T-helper 1 cell treated with Interleukin-12 subunit alpha and Interleukin-12 subunit beta and Interleukin-4 antibody, amounts not matched to agents 30 ng/mL and 1 ng/mL, for 36 hours (primary cell): ENCODE results near the gene SLC18A2. TPM values are rescaled to one million over a fixed set of nuclear protein-coding genes. Genes with fewer than 3 reads are reported as not detected.

Experiments
- intact Hi-C: fragments of 100-400 bp; cut with micrococcal nuclease; formaldehyde crosslinking; loops from one replicate; pipeline ENCODE4 v1.15.1; 2024
- total RNA-seq: library from RNA; stranded (reverse); gene quantifications from 2 replicates; pipeline ENCODE4 v1.2.3, GENCODE V29; 2022

Gene SLC18A2
- total RNA-seq, 1 donor from 2014 or later = not detected

DNA sequence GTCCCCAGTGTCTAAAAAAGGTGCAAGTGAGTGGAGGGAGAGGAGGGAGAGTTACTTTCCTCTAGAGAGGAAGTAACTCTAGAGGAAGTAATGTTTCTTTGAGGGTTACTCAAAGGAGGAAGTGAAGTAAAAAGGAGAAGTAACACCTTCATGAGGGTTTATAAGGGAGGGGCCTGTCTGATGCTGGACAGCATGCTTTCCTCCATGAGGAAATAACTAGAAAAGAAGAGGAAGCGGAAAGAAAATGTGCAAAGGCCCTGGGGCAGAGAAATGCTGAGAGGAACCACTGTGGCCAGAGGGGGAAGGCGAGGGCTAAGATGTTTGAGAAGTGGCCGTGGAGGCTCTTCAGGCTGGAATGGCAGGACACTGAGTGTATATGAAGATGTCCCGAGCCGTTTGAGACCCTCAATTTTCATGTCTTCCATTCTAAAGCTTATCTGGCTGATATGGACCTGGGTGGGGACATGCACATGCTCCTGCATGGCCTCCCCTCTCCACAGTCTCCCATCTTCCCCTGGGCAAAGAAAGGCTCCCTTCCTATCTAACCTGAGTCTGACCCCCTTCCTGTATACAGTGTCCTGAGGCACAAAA, 3.4 kb upstream of the SLC18A2 start:
- intact Hi-C loops = no loop called here

DNA sequence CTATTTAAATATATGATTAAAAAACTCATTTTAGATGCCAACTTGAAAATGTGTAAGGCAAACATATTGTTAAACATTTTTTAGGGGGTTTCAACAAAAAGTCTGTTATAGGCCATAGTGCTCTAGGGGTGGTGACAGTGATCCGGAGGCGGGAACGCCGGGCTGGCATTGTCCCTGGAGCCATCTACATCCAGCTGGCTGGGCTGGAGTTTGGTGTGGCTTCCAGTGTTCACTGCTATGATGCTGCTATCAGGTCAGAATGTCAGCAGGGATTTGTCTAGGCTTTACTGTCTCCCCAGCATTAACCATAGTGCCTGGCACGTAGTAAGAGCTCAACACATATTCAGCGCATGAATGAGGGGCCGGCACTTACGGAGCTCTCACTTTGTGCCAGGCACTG, 1.9 kb upstream of the SLC18A2 start:
- intact Hi-C loops = no loop called here

DNA sequence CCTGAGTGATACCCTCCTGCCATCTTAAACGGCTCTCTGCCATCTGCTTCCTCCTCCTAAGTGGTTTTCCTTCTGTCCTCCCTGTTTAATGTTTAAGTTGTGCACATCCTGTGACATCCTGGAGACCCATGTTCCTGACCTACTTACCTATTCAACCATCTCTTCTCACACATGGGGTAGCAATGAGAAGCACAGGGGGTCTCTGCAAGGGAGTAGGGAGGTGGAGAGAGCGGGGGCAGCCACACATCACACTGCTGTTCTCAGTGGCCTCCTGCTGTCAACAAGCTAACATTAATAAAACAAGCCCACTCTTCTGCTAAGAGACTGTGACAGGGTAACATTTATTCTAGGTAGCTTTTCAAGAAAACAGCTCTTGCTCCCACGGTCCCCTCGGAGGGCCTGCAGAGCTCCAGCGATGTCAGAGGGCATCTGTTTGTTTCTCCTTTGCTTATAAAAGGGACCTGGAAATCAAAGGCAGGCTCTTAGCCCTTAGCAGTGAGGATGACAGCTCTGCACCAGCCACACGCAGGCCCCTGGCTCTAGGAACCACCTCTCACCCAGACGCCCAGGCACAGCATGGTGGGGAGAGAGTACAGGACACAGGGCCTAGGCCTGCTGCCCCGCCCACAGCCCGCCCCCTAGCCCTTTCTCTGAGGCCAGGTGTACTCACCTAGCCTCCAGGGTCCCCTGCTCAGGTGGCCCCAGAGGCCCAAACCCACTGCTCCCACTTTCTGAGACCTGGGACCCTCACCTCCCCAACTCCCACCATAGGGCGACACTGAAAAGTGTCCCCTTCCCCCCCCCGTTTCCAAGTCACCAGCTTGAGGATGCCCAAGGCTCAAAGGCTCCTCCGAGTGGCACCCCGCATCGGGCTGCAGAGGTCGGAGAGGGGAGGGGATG, 943 bp upstream of the SLC18A2 start:
- intact Hi-C loops = no loop called here

GRCh38 chr10:117241541-117242462, 888 bp downstream of the SLC18A2 start:
- intact Hi-C loops = no loop called here

- intact Hi-C loops = no loop called here
Observed at GRCh38 chr10:117242463-117242832, 1.5 kb downstream of the SLC18A2 start.

DNA sequence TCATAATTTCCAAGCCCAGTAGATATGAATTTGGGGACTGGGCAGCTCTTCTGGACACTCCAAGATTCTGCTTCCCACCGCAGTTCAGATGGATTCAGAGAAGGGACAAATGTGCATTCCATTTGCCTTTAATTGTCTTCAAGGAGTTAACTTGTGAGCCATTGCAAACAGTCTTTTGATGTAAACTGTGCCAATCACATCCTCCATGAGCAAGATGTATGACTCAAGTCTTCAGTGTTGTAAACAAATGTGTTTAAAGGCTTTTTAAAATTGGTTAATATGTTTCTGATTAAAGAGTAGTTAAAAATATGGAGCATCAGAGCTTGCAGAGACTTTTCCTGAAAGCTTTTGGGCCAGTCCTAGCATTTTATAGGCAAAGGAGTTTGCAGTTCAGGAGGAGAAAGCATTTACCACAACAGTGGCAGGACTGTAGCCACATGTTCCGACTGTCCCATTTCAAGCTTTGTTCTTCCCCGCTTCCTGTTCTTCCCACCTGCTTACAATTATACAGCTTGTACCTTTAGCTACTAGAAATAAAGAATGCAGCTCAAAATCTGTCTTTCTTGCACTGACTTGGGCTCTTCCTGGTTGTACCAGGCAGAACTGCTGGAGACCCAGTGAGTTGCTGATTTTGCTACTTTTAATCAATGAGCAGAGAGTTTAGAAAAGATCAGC, 6.2 kb downstream of the SLC18A2 start:
- intact Hi-C loops = no loop called here

GRCh38 chr10:117248750-117249465, 8.0 kb downstream of the SLC18A2 start:
- intact Hi-C loops = no loop called here

- intact Hi-C loops = no loop called here
Observed at GRCh38 chr10:117249493-117250093, 8.7 kb downstream of the SLC18A2 start.

DNA sequence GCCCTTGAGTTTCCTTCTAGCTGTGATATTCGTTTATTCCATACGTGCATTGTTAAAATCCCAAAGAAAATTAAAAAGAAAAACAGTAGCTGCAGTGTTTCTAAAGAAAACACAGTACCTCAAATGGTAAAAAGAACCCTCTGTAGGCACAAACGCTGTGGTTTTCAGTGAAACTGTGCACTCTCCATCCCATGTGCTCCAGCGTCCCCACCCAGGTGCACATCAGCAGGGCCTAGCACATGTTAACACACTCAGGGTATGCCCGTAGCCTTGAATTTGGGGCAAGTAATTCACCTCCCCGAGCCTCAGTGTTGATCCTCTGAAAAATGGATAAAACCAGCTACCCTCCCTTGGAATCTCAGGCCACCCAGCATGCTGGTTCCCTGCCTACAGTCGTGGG, 9.5 kb downstream of the SLC18A2 start:
- intact Hi-C loops = no loop called here

DNA sequence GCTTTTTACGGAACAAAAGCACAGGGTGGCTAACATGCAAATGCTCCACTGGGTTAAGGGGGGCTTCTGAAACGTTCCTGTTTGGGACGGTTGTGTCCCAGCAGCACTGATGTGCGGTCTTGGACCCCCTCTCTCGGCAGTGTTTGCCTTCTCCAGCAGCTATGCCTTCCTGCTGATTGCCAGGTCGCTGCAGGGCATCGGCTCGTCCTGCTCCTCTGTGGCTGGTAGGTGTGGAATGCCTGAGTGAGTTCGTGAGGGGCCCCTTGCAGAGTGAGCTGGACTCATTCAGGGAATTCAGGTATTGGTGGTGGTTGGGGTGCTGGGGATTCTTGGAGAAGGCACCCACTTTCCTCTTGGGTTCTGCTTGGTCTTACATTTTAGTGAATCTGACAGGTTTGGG, 13.0 kb downstream of the SLC18A2 start:
- intact Hi-C loops = no loop called here

GRCh38 chr10:117254338-117254737, 13.4 kb downstream of the SLC18A2 start:
- intact Hi-C loops = no loop called here

- intact Hi-C loops = no loop called here
Observed at GRCh38 chr10:117254774-117255735, 14.1 kb downstream of the SLC18A2 start.

GRCh38 chr10:117255835-117256460, 15.0 kb downstream of the SLC18A2 start:
- intact Hi-C loops = no loop called here

GRCh38 chr10:117256910-117257309, 16.0 kb downstream of the SLC18A2 start:
- intact Hi-C loops = no loop called here

DNA sequence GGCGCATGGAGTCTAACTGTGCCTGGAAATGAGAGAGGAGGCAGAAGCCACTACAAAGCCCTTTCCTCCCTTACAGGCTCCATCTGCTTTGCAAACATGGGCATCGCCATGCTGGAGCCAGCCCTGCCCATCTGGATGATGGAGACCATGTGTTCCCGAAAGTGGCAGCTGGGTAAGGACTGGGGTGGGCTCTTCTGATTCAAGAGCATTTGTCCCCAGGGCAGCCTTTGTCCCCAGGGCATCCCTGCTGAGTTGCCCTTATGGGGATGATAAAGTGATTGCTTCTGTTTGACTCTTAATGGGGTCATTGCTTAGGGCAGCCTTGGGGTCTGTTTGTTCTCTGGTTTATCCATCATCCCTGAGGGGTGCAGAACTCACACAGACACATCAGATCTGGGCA, 16.8 kb downstream of the SLC18A2 start:
- intact Hi-C loops = no loop called here

- intact Hi-C loops = no loop called here
Observed at GRCh38 chr10:117259279-117259678, 18.4 kb downstream of the SLC18A2 start.

- intact Hi-C loops = no loop called here
Observed at GRCh38 chr10:117260084-117260483, 19.2 kb downstream of the SLC18A2 start.

- intact Hi-C loops = no loop called here
Observed at GRCh38 chr10:117261501-117261900, 20.6 kb downstream of the SLC18A2 start.
